Right kidney (tissue), 1 donor: ENCODE results near the gene PTGS1.

Experiments
- DNase-seq: peaks from one replicate; pipeline ENCODE4 v3.0.0-alpha.2; 2016

PTGS1 gene

GRCh38 chr9:122372856-122373845 lies 2.3 kb downstream of the PTGS1 start:
- no peak for DNase-seq

GRCh38 chr9:122374885-122375420 lies 4.1 kb downstream of the PTGS1 start:
- DNase-seq, result no peak

GRCh38 chr9:122376796-122377195 lies 6.0 kb downstream of the PTGS1 start:
- DNase-seq, result no peak

GRCh38 chr9:122377241-122378164 lies 6.7 kb downstream of the PTGS1 start:
- no peak for DNase-seq

- no peak for DNase-seq
Measured at GRCh38 chr9:122378236-122378635, 7.4 kb downstream of the PTGS1 start.

GRCh38 chr9:122379340-122379739 lies 8.5 kb downstream of the PTGS1 start:
- DNase-seq, result no peak

GRCh38 chr9:122380293-122380692 lies 9.5 kb downstream of the PTGS1 start:
- DNase-seq, result no peak

- no peak for DNase-seq
Measured at GRCh38 chr9:122381206-122381950, 10.6 kb downstream of the PTGS1 start.

- no peak for DNase-seq
Measured at GRCh38 chr9:122382901-122383850, 12.4 kb downstream of the PTGS1 start.

- DNase-seq, result no peak
Measured at GRCh38 chr9:122383992-122384461, 13.2 kb downstream of the PTGS1 start.

- DNase-seq, result no peak
Measured at GRCh38 chr9:122386311-122386872, 15.6 kb downstream of the PTGS1 start.

- no peak for DNase-seq
Measured at GRCh38 chr9:122387536-122387935, 16.7 kb downstream of the PTGS1 start.

GRCh38 chr9:122389195-122389594 lies 18.4 kb downstream of the PTGS1 start:
- no peak for DNase-seq

GRCh38 chr9:122389799-122390481 lies 19.1 kb downstream of the PTGS1 start:
- no peak for DNase-seq

GRCh38 chr9:122392284-122392683 lies 21.5 kb downstream of the PTGS1 start:
- DNase-seq, result no peak

GRCh38 chr9:122392714-122393113 lies 21.9 kb downstream of the PTGS1 start:
- no peak for DNase-seq

GRCh38 chr9:122393284-122393983 lies 22.6 kb downstream of the PTGS1 start:
- no peak for DNase-seq

- DNase-seq, result no peak
Measured at GRCh38 chr9:122394265-122395125, 23.7 kb downstream of the PTGS1 start.
